Right forelimb (tissue), 1 donor: ENCODE measurements around the gene LRRTM4.

ENCODE experiments used
- DNase-seq: peaks from one replicate; pipeline ENCODE4 v3.0.0-alpha.2; 2018

Gene LRRTM4

GRCh38 chr2:77469106-77469505, 53.1 kb downstream of the LRRTM4 start:
- no peak for DNase-seq

- DNase-seq = no peak
Observed at GRCh38 chr2:77459840-77460239, 62.3 kb downstream of the LRRTM4 start.

GRCh38 chr2:77458216-77458615, 64.0 kb downstream of the LRRTM4 start:
- no peak for DNase-seq

- DNase-seq = no peak
Observed at GRCh38 chr2:77457665-77458064, 64.5 kb downstream of the LRRTM4 start.

GRCh38 chr2:77443076-77443475, 79.1 kb downstream of the LRRTM4 start:
- no peak for DNase-seq

- DNase-seq = no peak
Observed at GRCh38 chr2:77434880-77435279, 87.3 kb downstream of the LRRTM4 start.

- no peak for DNase-seq
Observed at GRCh38 chr2:77428946-77429345, 93.2 kb downstream of the LRRTM4 start.

- no peak for DNase-seq
Observed at GRCh38 chr2:77421971-77422370, 100.2 kb downstream of the LRRTM4 start.

GRCh38 chr2:77418537-77418936, 103.6 kb downstream of the LRRTM4 start:
- no peak for DNase-seq

GRCh38 chr2:77404189-77404588, 118.0 kb downstream of the LRRTM4 start:
- no peak for DNase-seq

- no peak for DNase-seq
Observed at GRCh38 chr2:77398970-77399600, 123.1 kb downstream of the LRRTM4 start.

- DNase-seq = no peak
Observed at GRCh38 chr2:77397763-77398162, 124.4 kb downstream of the LRRTM4 start.

GRCh38 chr2:77395011-77395410, 127.2 kb downstream of the LRRTM4 start:
- DNase-seq = no peak

GRCh38 chr2:77391119-77391518, 131.1 kb downstream of the LRRTM4 start:
- DNase-seq = no peak

- DNase-seq = no peak
Observed at GRCh38 chr2:77387324-77387723, 134.9 kb downstream of the LRRTM4 start.

GRCh38 chr2:77372636-77373035, 149.5 kb downstream of the LRRTM4 start:
- DNase-seq = no peak

GRCh38 chr2:77370511-77370910, 151.7 kb downstream of the LRRTM4 start:
- no peak for DNase-seq

GRCh38 chr2:77363277-77363676, 158.9 kb downstream of the LRRTM4 start:
- no peak for DNase-seq

- no peak for DNase-seq
Observed at GRCh38 chr2:77348821-77349220, 173.4 kb downstream of the LRRTM4 start.

GRCh38 chr2:77336013-77336412, 186.2 kb downstream of the LRRTM4 start:
- no peak for DNase-seq

GRCh38 chr2:77328134-77328931, 193.8 kb downstream of the LRRTM4 start:
- no peak for DNase-seq

GRCh38 chr2:77325395-77325794, 196.8 kb downstream of the LRRTM4 start:
- DNase-seq = no peak

- DNase-seq = no peak
Observed at GRCh38 chr2:77322431-77322830, 199.7 kb downstream of the LRRTM4 start.

- no peak for DNase-seq
Observed at GRCh38 chr2:77314721-77315120, 207.5 kb downstream of the LRRTM4 start.

- no peak for DNase-seq
Observed at GRCh38 chr2:77310416-77310815, 211.8 kb downstream of the LRRTM4 start.
